SU-DHL-6 (cell line): ENCODE measurements around the gene NCR3LG1.

ENCODE experiments used
- EZH2phosphoT487 ChIP-seq: fragments of 200-600 bp; sonication (generic), shearing (Covaris generic); conservative IDR thresholded peaks from 2 replicates; pipeline ENCODE4 v1.6.1; 2018; ENCODE audit warnings: mild to moderate bottlenecking, antibody characterized with exemption, low read length, moderate library complexity, mixed read lengths
- TF ChIP-seq, protein P1 (sequence below): fragments of 200-600 bp; sonication (generic); IDR thresholded peaks from one replicate; pipeline ENCODE4 v1.5.1; 2017; ENCODE audit warnings: antibody characterized with exemption, mild to moderate bottlenecking, low read length, moderate library complexity; ENCODE audit not compliant: insufficient read depth, poor library complexity, severe bottlenecking

DNA sequence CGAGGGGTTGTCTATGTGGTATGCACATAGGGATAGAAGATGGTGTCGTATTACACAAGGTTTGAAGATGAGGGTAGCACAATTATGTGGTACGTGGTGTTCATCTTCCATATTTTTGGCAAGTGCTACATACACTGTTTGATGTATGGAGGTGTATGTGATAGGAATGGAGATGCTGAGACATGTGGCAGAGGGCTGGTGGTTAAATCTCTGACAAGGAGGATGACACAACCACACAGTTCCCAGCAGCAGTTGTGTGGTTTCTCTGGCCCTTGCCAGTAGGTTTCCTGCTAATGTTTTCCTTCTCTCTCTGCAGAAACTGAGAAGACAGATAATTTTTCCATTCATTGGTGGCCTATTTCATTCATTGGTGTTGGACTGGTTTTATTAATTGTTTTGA lies 17.0 kb downstream of the NCR3LG1 start:
- TF ChIP-seq, protein P1, sequence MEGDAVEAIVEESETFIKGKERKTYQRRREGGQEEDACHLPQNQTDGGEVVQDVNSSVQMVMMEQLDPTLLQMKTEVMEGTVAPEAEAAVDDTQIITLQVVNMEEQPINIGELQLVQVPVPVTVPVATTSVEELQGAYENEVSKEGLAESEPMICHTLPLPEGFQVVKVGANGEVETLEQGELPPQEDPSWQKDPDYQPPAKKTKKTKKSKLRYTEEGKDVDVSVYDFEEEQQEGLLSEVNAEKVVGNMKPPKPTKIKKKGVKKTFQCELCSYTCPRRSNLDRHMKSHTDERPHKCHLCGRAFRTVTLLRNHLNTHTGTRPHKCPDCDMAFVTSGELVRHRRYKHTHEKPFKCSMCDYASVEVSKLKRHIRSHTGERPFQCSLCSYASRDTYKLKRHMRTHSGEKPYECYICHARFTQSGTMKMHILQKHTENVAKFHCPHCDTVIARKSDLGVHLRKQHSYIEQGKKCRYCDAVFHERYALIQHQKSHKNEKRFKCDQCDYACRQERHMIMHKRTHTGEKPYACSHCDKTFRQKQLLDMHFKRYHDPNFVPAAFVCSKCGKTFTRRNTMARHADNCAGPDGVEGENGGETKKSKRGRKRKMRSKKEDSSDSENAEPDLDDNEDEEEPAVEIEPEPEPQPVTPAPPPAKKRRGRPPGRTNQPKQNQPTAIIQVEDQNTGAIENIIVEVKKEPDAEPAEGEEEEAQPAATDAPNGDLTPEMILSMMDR: no peak
- no peak for TF ChIP-seq EZH2phosphoT487
